ENCODE results near the gene RPS6KA6. TPM values are rescaled to one million over a fixed set of nuclear protein-coding genes. Genes with fewer than 3 reads are reported as not detected.

RPS6KA6 gene
- total RNA-seq, 1 donor from 2014 or later: 0.51 TPM

GRCh38 chrX:84182516-84182915, 5.5 kb downstream of the RPS6KA6 start:
- H3K36me3 Mint-ChIP-seq (ENCODE audit: low read depth): no peaks in the 10 kb centered on the region
- DNase-seq (no peak), ATAC-seq (ENCODE audit: low read depth) (no peak)
- ChIA-PET POLR2A (no interaction called here), CTCF (no interaction called here)
- no peak for TF ChIP-seq CTCF (IDR thresholded peaks at IDR 0.05)
- H3K27me3 Mint-ChIP-seq: no peaks in the 10 kb centered on the region
- no peak overlapping the region for H3K27ac Mint-ChIP-seq
- intact Hi-C loops (cut with micrococcal nuclease): no loop called here
- peaks cover 6% of the 10 kb centered on the region for H3K4me1 Mint-ChIP-seq
- no peak overlapping the region for H3K4me3 Mint-ChIP-seq
- H3K9me3 Mint-ChIP-seq: peaks cover 2% of the 10 kb centered on the region

- Mint-ChIP-seq H3K36me3 (ENCODE audit: low read depth) (no peaks in the 10 kb centered on the region), H3K27ac (no peak overlapping the region), H3K4me3 (no peak overlapping the region), H3K27me3 (no peaks in the 10 kb centered on the region), H3K4me1 (no peaks in the 10 kb centered on the region), H3K9me3 (no peaks in the 10 kb centered on the region)
- ATAC-seq (ENCODE audit: low read depth) (no peak), DNase-seq (no peak)
- intact Hi-C loops (cut with micrococcal nuclease): no loop called here
- ChIA-PET CTCF (no interaction called here), POLR2A (no interaction called here)
- no peak for TF ChIP-seq CTCF (IDR thresholded peaks at IDR 0.05)
Observed at GRCh38 chrX:84175958-84176357, 12.0 kb downstream of the RPS6KA6 start.

DNA sequence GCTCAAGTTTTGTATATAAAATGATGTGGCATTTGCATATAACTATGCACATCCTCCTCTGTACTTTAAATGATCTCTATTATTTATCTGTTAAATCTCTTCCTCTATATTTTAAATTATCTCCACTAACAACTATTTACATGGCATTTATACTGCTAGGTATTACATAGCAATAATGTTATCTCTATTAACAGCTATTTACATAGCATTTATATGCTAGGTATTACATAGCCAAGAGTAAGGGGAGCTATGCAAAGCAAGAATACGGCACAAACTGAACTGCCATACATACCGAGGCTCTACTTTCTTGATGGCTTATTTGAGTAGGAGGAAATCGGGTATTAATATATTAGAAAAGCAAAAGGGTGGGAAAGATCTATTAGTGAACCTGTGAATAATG, 12.7 kb downstream of the RPS6KA6 start:
- POLR2A ChIA-PET: no interaction called here
- H3K27ac Mint-ChIP-seq: no peak overlapping the region

GRCh38 chrX:84174348-84174747, 13.7 kb downstream of the RPS6KA6 start:
- intact Hi-C loops (cut with micrococcal nuclease): no loop called here
- H3K4me1 Mint-ChIP-seq: no peaks in the 10 kb centered on the region
- no peak for ATAC-seq (ENCODE audit: low read depth)
- H3K4me3 Mint-ChIP-seq: no peak overlapping the region
- H3K27ac Mint-ChIP-seq: no peak overlapping the region
- ChIA-PET POLR2A (no interaction called here), CTCF (no interaction called here)
- H3K27me3 Mint-ChIP-seq: no peaks in the 10 kb centered on the region
- H3K36me3 Mint-ChIP-seq (ENCODE audit: low read depth): no peaks in the 10 kb centered on the region
- DNase-seq: no peak
- H3K9me3 Mint-ChIP-seq: no peaks in the 10 kb centered on the region
- no peak for TF ChIP-seq CTCF (IDR thresholded peaks at IDR 0.05)

More for the DNA sequence above, 12.7 kb downstream of the RPS6KA6 start:
- Mint-ChIP-seq H3K4me1 (no peaks in the 10 kb centered on the region), H3K9me3 (no peaks in the 10 kb centered on the region), H3K4me3 (no peak overlapping the region), H3K36me3 (ENCODE audit: low read depth) (no peaks in the 10 kb centered on the region), H3K27me3 (no peaks in the 10 kb centered on the region)
- TF ChIP-seq CTCF (IDR thresholded peaks at IDR 0.05): no peak
- DNase-seq (no peak), ATAC-seq (ENCODE audit: low read depth) (no peak)
- CTCF ChIA-PET: no interaction called here
- intact Hi-C loops (cut with micrococcal nuclease): no loop called here

DNA sequence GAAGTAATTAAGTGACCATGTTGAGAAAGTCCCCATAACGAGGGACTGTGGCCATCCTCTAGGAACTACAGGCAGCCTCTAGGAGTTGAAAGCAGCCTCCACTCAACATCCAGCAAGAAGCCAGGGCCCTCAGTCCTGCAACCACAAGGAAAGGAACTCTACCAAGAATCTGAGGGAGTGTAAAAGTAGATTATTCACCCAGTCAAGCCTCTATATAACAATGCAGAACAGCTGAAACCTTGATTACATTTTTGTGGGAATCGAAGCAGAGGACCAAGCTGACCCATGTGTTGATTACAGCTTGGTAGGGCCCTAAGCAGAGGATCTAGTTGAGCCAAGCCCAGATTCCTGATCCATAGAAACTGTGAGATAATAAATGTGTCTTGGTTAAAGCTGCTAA, 17.1 kb downstream of the RPS6KA6 start:
- H3K27me3 Mint-ChIP-seq: no peaks in the 10 kb centered on the region
- no peak overlapping the region for H3K27ac Mint-ChIP-seq
- no peaks in the 10 kb centered on the region for H3K9me3 Mint-ChIP-seq
- no peaks in the 10 kb centered on the region for H3K4me1 Mint-ChIP-seq
- intact Hi-C loops (cut with micrococcal nuclease): no loop called here
- H3K36me3 Mint-ChIP-seq (ENCODE audit: low read depth): no peaks in the 10 kb centered on the region
- ChIA-PET POLR2A (no interaction called here), CTCF (no interaction called here)
- DNase-seq (no peak), ATAC-seq (ENCODE audit: low read depth) (no peak)
- TF ChIP-seq CTCF (IDR thresholded peaks at IDR 0.05): no peak
- H3K4me3 Mint-ChIP-seq: no peak overlapping the region

All from activated B cell treated with CpG ODN at 0.5 μM for 24 hours (primary cell).